Stomach (tissue), 9 donors: ENCODE data around the gene CELF2. TPM values are rescaled to one million over a fixed set of nuclear protein-coding genes. Genes with fewer than 3 reads are reported as not detected.

ENCODE experiments used
- DNase-seq, 2 donors: peaks; one replicate each; pipeline versions ENCODE4 v3.0.0 to v3.0.0-alpha.2; 2013 to 2019
- H3K27ac ChIP-seq, 5 donors: fragments of 200-600 bp in 4 of 5; sonication (generic) in 4 of 5; one replicate each; pipeline ENCODE4 v1.5.1; 2013 to 2019; ENCODE audit warnings: mild to moderate bottlenecking in 1 of 5, moderate library complexity in 1 of 5
- H3K27me3 ChIP-seq, 3 donors: fragments of 200-600 bp; sonication (generic); one replicate each; pipeline ENCODE4 v1.5.1; 2017 to 2019; ENCODE audit warnings: mixed run types in 1 of 3
- H3K36me3 ChIP-seq, 4 donors: fragments of 200-600 bp; sonication (generic); 1 replicate in 3 of 4; 2 replicates in 1 of 4; pipeline ENCODE4 v1.5.1; 2016 to 2019
- H3K4me1 ChIP-seq, 4 donors: fragments of 200-600 bp; sonication (generic); one replicate each; pipeline ENCODE4 v1.5.1; 2016 to 2019
- H3K4me3 ChIP-seq, 4 donors: fragments of 200-600 bp; sonication (generic) in 3 of 4; one replicate each; pipeline ENCODE4 v1.5.1; 2016 to 2019; ENCODE audit warnings: mild to moderate bottlenecking in 1 of 4
- H3K9me3 ChIP-seq, 4 donors: fragments of 200-600 bp; sonication (generic); one replicate each; pipeline ENCODE4 v1.5.1; 2016 to 2019
- CTCF ChIP-seq, 7 experiments: fragments of 450-650 bp in 4 of 7; fragments of 200-600 bp in 3 of 7; sonication (generic) in 3 of 7; IDR thresholded peaks; one replicate each; pipeline ENCODE4 v1.5.1; 2016 to 2019; ENCODE audit warnings: antibody characterized with exemption in 7 of 7, control low read depth in 2 of 7, mild to moderate bottlenecking in 1 of 7
- EP300 ChIP-seq: sonication (generic); formaldehyde crosslinking; IDR thresholded peaks from one replicate; pipeline ENCODE4 v1.6.1; 2017; ENCODE audit warnings: antibody characterized with exemption
- POLR2A ChIP-seq, 4 donors: fragments of 450-650 bp; IDR thresholded peaks; one replicate each; pipeline ENCODE4 v1.6.1; 2016; ENCODE audit warnings: antibody characterized with exemption in 4 of 4, control low read depth in 2 of 4, mild to moderate bottlenecking in 1 of 4, moderate library complexity in 1 of 4
- POLR2AphosphoS5 ChIP-seq, 3 donors: sonication (generic); formaldehyde crosslinking; IDR thresholded peaks; one replicate each; pipeline ENCODE4 v1.6.1; 2016; ENCODE audit warnings: antibody characterized with exemption in 3 of 3
- WGBS, 5 donors: extraction: QIAGEN DNeasy Blood & Tissue Kit in 3 of 5; methylation state at CpG; one replicate each; pipeline versions ENCODE4 v1.1.5 to v1.1.7; 2013 to 2018; 5-methylcytosine and 5-hydroxymethylcytosine counted together
- intact Hi-C: fragments of 100-400 bp; cut with DNase I; formaldehyde crosslinking; loops from one replicate; pipeline ENCODE4 v1.15.1; 2023; ENCODE audit warnings: low total_unique reads
- polyA plus RNA-seq, 3 donors: library from polyadenylated mRNA; stranded (reverse); fragments of 200-250 nt; gene quantifications; one replicate each; pipeline ENCODE4 v1.2.3, GENCODE V29; 2013
- total RNA-seq, 5 donors: library from RNA; depleted of rRNA; stranded (reverse); fragments of >200 nt; gene quantifications; one replicate each; pipeline versions ENCODE4 v1.1.0 to v1.2.3, GENCODE V29; 2014 to 2016
- donor health status: healthy with polysubstance abuse.
- donor health status: Bipolar disorder and iron deficiency.
- donor health status: healthy.

The CELF2 gene
- total and polyA plus RNA-seq, 8 donors = 3.9 to 65.3 (median 36.1) TPM

- DNase-seq = peak in 1 of 2 donors; percentile 36
- Histone ChIP-seq H3K36me3 (no peaks in the 10 kb centered on the region), H3K4me1 (no peaks in the 10 kb centered on the region), H3K9me3 (no peaks in the 10 kb centered on the region), H3K27ac (no peak overlapping the region), H3K4me3 (no peak overlapping the region), H3K27me3 (peaks cover 0 to 4% (median 0%) of the 10 kb centered on the region in 3 donors)
- intact Hi-C loops = no loop called here
- 55 to 68% (median 61%) methylated on average over 6 of the region's 6 CpGs for WGBS, 5 donors
- TF ChIP-seq EP300 (no peak), CTCF (IDR thresholded peaks at IDR 0.05) (no peak), POLR2A (IDR thresholded peaks at IDR 0.05) (no peak)
These were observed 361.2 kb downstream of the CELF2 start for GRCh38 chr10:11378835-11379234.

DNA sequence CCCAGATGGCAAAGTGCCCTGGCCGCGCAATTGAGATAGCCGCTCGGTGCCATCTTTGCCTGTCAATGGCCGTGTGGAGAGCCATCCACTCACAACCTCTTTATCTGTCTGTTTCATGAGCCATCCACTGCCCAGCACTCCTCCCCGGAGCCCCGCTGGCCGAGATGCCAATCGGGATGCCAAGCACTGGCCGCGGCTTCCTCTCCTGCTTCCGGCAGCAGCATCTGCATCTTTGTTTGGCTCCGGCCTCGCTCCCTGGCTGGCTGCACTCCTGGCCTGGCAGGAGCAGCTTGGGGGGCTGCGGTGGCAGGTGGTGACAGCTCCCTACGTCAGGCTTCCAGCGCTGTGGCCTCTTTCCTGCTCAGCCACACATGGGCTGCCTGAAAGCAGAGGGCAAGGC is 362.1 kb downstream of the CELF2 start:
- H3K9me3 ChIP-seq = no peaks in the 10 kb centered on the region
- no peak for DNase-seq
- no peak overlapping the region for H3K27ac ChIP-seq
- H3K4me3 ChIP-seq = no peak overlapping the region
- peaks cover 0 to 4% (median 0%) of the 10 kb centered on the region in 3 donors for H3K27me3 ChIP-seq
- intact Hi-C loops = no loop called here
- no peak for TF ChIP-seq POLR2A (IDR thresholded peaks at IDR 0.05)
- no peak for TF ChIP-seq EP300
- TF ChIP-seq POLR2AphosphoS5 (IDR thresholded peaks at IDR 0.05) = no peak
- H3K4me1 ChIP-seq = no peaks in the 10 kb centered on the region
- H3K36me3 ChIP-seq = no peaks in the 10 kb centered on the region
- 80 to 95% (median 90%) methylated on average over 16 to 17 of the region's 17 CpGs for WGBS, 5 donors

- H3K27ac ChIP-seq = no peak overlapping the region
- no peaks in the 10 kb centered on the region for H3K9me3 ChIP-seq
- H3K4me3 ChIP-seq = no peak overlapping the region
- no peak for DNase-seq
- H3K27me3 ChIP-seq = peaks cover 0 to 4% (median 0%) of the 10 kb centered on the region in 3 donors
- WGBS, 5 donors = 73 to 90% (median 84%) methylated on average over 7 of the region's 7 CpGs
- no peaks in the 10 kb centered on the region for H3K36me3 ChIP-seq
- intact Hi-C loops = no loop called here
- no peaks in the 10 kb centered on the region for H3K4me1 ChIP-seq
- TF ChIP-seq CTCF (IDR thresholded peaks at IDR 0.05) (no peak), POLR2A (IDR thresholded peaks at IDR 0.05) (no peak), POLR2AphosphoS5 (IDR thresholded peaks at IDR 0.05) (no peak), EP300 (no peak)
These were observed 363.4 kb downstream of the CELF2 start for GRCh38 chr10:11381023-11381422.

DNA sequence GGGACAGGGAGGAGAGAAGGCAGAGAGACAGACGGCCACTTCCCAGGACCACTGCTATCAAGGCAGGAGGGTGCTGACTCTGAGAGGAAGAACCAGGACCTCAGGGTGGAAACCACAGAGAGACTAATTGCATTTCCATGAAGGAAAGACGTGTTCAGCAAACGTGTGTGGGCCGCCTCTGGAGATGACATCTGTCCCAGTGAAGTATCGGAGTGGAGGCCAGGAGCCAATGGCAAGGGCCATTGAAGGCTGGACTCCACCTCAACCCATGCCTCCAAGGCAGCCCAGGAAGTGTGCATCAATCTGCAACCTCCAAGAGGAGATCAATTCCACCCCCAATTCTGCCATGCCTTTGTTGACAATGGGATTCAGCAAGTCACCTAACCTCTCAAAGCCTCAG is 363.8 kb downstream of the CELF2 start:
- Histone ChIP-seq H3K27ac (no peak overlapping the region), H3K9me3 (no peaks in the 10 kb centered on the region), H3K36me3 (no peaks in the 10 kb centered on the region), H3K27me3 (peaks cover 0 to 4% (median 0%) of the 10 kb centered on the region in 3 donors), H3K4me1 (no peaks in the 10 kb centered on the region), H3K4me3 (no peak overlapping the region)
- WGBS, 5 donors = 65 to 87% (median 79%) methylated on average over 5 of the region's 5 CpGs
- intact Hi-C loops = no loop called here
- TF ChIP-seq POLR2A (IDR thresholded peaks at IDR 0.05) (no peak), CTCF (IDR thresholded peaks at IDR 0.05) (no peak), EP300 (no peak), POLR2AphosphoS5 (IDR thresholded peaks at IDR 0.05) (no peak)
- DNase-seq = no peak

DNA sequence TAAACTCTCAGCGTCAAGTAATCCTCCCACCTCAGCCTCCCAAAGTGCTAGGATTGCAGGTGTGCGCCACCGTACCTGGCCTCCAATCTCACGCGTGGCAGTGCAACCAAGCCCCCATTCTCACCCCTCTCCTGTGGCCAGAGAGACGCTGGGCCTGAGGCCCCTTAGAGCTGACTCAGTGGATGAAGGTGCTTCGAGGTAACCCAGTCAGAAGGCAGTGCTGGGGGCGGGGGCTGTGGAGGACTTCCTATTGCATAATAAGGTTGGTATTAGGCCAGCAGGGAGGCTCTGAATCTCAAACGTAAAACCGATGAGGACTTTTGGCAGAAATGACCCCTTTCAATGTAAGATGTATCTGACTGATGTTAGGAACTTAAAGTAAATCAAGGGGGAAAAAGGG is 364.5 kb downstream of the CELF2 start:
- Histone ChIP-seq H3K9me3 (no peaks in the 10 kb centered on the region), H3K36me3 (no peaks in the 10 kb centered on the region), H3K4me1 (no peaks in the 10 kb centered on the region), H3K4me3 (no peak overlapping the region), H3K27ac (no peak overlapping the region), H3K27me3 (peaks cover 0 to 4% (median 0%) of the 10 kb centered on the region in 3 donors)
- no peak for DNase-seq
- TF ChIP-seq EP300 (no peak), POLR2AphosphoS5 (IDR thresholded peaks at IDR 0.05) (no peak), POLR2A (IDR thresholded peaks at IDR 0.05) (no peak), CTCF (IDR thresholded peaks at IDR 0.05) (no peak)
- 75 to 88% (median 83%) methylated on average over 10 of the region's 10 CpGs for WGBS, 5 donors
- intact Hi-C loops = no loop called here
